SK-MEL-5 (cell line): ENCODE measurements around the gene PEX5L. TPM values are rescaled to one million over a fixed set of nuclear protein-coding genes. Genes with fewer than 3 reads are reported as not detected.
"Not testable (repeated sequence)": the region's sequence is repeated elsewhere in the genome, so short reads cannot be mapped to it uniquely, and the experiment has no call there.

Experiments
- DNase-seq: peaks from one replicate; pipeline ENCODE4 v3.0.0-alpha.2; 2016; ENCODE audit warnings: low read depth, low spot score
- in situ Hi-C: cut with HindIII; loops from 2 replicates; pipeline ENCODE4 v1.10.0; 2016; ENCODE audit warnings: low sequenced_read_pairs, high pct_unique_total_duplicates, low pct_unique_long_range_greater_than_20kb
- total RNA-seq: library from RNA; depleted of rRNA; stranded (reverse); fragments of >200 nt; shearing (Covaris generic); gene quantifications from 2 replicates; pipeline ENCODE4 v1.2.3, GENCODE V29; 2014

Gene PEX5L
- total RNA-seq, 1 experiment from 2014 or later: 0.21 TPM

DNA sequence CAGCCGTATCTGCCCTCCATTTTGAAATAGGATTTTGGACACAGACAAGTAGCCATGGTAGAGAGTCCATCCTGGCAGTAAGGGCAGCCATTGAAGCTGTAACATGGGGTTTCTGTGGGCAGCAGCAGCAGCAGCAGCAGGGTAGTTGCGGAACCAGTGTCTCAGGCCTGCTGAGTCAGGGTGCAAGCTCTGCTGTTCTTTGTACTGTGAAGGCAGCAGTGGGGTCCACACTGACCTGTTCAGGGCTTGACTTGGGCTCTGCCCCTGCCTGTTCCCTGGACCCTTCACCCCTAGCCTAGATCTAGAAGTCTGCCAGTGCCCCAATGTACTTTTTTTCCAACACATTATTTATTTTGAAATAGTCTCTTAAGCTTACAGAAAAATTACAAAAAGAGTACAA, 9.7 kb downstream of the PEX5L start:
- in situ Hi-C loops: no loop called here
- DNase-seq: no peak

DNA sequence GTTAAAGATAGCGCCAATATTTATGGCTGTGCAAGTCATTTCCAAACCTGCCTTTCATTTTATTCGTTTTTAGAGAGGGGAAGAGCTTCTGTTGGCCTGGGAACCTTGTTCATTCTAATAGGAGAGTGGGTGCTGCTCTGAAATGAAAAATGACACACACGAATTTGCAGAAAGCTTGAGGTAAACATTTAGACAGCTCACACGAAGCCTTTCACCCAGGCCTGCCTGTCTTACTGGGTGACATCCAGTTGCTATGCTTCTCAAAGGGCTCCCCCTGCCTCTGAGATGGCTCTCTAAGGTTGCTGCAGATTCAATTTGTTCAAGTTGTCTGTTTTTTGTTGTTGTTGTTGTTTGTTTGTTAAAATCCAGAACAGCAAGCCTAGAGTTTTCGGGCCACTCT, 18.2 kb downstream of the PEX5L start:
- peak; percentile 32 for DNase-seq
- in situ Hi-C loops: no loop called here

DNA sequence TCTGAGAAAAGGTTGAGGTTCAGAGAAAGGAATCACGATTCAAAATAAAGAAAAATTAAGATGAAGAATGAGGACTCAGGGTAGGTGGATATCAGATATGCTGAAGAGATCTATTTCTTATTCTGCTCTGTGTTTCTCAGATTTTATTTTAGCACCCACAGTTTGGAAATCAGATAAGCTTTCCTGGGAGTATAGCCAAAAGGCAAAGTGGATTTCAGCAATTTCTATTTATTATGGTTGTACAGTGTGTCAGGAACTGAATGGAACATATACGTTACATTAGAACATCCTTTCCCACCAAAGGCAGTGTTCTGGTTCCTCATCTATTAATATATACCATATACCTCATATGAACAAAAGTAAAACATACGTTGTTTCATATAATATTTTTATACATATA, 18.9 kb downstream of the PEX5L start:
- no peak for DNase-seq
- in situ Hi-C loops: no loop called here

DNA sequence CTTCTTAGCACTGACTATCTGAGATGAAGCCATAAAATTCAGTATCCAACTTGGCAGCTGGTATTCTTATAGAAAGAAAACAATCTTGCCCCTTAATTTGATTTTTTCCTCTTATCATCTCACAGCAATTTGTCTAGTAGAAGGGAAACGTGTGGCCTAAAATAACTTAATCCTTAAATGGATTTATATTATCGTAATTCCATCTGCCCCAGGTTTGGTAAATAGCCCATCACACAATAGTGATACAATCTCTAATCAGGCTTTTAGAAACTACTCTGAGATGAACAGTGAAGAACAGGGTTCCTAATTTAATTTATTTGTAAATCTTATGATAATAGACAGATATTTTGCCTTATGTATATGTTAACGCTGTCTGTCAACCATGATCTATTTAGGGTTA, 24.8 kb downstream of the PEX5L start:
- in situ Hi-C loops: no loop called here
- DNase-seq: no peak

DNA sequence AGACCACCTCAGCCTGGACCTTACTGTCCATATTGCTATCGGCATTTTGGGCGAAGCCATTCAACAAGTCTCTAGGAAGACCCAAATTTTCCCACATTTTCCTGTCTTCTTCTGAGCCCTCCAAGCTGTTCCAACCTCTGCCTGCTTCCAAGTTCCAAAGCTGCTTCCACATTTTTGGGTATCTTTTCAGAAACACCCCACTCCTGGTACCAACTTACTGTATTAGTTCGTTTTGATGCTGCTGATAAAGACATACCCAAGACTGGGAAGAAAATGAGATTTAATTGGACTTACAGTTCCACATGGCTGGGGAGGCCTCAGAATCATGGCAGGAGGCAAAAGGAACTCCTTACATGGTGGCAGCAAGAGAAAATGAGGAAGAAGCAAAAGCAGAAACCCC, 28.4 kb downstream of the PEX5L start:
- DNase-seq, in situ Hi-C loops: not testable (repeated sequence)

DNA sequence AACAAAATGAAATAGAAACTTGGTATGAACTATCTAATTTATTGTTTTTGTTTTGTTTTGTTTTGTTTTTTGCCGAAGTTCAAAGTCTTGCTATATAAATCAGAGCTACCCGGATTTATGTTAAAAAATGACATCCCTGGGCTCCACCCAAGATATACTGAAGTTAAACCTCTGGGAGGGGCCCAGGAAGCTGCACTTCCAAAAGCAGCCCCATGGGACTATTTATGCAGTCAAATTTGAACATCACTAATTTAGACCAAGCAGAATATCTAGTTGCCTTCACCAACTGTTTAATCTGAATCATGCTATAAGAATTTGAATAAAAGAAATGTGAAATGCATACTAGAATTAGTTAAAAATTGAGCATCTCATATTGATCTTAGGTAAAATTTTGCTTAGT, 32.2 kb downstream of the PEX5L start:
- no peak for DNase-seq
- in situ Hi-C loops: no loop called here

- in situ Hi-C loops: no loop called here
- peak; percentile 51 for DNase-seq
Measured at GRCh38 chr3:180002006-180002405, 34.7 kb downstream of the PEX5L start.

DNA sequence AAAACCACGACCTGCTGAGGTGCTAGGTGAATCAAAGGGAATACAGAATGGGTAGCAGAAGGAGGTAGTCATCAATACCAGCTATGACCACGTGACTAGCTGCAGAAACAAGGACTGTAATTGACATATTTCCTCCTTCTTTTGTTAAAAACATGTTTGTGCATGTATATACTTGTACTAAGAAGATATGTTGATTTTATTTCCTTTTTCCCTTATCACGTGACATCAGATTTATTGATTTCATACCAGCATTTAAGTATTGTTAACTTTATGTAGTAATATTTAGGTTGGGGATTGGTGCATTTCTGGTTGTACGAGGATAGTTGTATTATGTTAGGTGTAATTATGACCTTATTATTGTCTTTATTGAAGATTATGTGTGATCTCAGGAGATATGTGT, 36.2 kb downstream of the PEX5L start:
- no peak for DNase-seq
- in situ Hi-C loops: no loop called here

DNA sequence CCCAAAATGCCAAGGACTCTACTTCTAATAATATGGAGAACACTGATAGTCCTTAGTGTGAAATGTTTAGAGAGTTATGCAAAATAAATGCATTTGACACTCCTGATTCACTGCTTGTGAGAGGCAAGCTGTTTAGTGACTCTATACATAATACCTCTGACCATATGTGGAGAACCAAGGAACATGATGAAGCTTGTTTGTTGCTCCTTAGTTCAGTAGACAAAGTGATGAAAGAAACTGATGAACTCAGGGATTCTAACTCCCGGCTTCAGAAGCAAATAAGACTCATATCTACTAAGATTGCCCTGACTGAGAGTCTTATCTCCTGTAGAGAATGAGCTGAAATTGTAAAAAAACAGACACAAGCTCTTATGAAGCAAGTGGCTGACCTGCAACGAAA, 41.3 kb downstream of the PEX5L start:
- in situ Hi-C loops: no loop called here
- DNase-seq: no peak

DNA sequence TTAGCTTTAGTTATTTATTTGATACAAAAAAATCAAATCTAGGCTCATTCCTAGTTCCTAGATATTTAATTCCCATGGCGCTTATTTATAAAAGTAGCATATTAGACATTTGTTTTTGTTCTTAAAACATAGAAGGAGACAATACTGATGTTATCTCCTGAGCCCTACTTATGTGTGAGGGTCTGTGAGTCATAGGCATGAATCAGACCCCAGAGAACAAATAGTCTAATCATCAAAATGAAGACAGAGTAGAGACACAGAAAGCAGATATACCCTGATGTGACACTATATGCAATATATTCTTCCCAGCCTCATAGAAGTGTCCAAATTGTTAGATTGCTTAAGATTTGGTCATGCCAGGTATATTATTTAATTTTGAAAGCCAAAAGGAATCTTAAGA, 44.9 kb downstream of the PEX5L start:
- in situ Hi-C loops: no loop called here
- DNase-seq: no peak

GRCh38 chr3:179991104-179991503, 45.6 kb downstream of the PEX5L start:
- no peak for DNase-seq
- in situ Hi-C loops: no loop called here

DNA sequence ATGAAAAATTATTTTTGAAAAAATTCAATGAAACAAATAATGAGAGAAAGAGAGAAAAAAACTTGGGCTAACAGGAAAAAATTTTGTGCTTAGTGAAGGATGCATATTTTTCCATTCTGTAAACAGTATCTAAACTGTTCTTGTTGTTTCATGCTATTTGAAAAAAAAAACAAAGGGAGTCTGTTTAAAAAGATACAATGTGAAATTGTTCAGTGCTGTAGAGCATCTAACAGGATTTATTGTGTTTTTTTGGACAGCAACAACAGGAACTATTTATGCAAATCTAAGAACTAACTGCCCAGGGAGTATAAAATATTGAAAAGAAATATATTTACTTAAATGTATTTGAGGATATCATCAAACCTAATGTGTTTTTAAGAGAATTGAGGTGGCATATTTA, 55.1 kb downstream of the PEX5L start:
- in situ Hi-C loops: no loop called here
- DNase-seq: peak; percentile 76

DNA sequence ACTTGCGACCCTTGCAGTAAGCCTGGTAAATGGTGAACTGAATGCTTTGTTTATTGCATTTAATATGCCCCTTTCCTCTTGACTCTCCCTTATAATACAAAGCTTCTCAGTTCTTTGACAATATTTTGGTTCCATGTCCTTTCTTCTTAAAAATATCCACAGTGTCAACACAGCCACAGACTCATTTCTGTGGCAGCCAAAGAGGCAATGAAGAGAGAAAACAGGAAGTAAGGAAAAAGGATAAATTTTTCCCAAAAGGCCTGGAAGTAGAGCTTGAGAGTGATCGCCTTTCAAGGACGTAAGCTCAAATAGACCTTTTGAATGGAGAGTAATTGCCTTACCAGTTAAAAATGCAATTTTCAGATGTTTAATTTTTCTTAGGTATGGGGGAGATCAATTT, 59.4 kb downstream of the PEX5L start:
- DNase-seq: no peak
- in situ Hi-C loops: no loop called here

GRCh38 chr3:179973931-179974361, 62.8 kb downstream of the PEX5L start:
- DNase-seq: no peak
- in situ Hi-C loops: no loop called here

GRCh38 chr3:179972881-179973423, 63.8 kb downstream of the PEX5L start:
- in situ Hi-C loops: no loop called here
- no peak for DNase-seq

DNA sequence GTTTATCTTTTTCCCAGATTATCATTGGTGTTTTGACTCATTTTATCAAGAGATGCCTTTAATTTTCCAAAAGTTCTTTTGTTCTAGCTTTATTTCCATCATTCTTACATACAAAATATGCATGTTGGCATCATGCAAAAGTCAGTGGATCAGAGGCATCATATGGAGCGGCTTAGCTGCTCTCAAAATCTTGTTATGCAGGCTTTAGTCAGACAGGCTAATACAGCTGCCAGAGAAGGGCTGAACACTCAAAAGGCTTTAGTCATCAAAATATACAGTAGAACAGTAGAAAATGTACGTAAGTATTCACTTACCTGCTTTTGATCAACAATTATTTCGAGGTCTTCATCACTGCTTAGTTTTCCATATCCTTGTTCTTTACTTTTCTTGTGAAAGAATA, 65.5 kb downstream of the PEX5L start:
- in situ Hi-C loops: no loop called here

GRCh38 chr3:179970746-179971145, 66.0 kb downstream of the PEX5L start:
- DNase-seq: no peak
- in situ Hi-C loops: no loop called here

More for the DNA sequence above, 65.5 kb downstream of the PEX5L start:
- DNase-seq: no peak

DNA sequence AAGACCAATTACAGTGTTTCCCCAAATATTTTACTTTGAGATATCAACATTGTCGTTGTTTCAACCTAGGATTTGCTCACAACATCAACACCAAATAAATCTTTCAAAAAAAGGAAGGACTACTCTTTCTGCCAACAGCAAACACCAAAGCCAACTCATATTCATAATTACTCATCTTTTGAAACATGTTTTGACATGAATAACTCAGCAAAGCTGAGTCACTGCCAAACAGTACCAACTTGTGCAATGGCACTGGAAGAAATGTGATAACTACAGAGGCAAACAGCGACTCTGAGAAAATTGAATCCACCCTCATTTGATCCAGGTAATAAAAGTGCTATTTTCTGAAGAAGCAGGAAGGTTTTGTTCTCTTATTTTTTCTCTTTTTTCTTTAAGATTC, 67.2 kb downstream of the PEX5L start:
- no peak for DNase-seq
- in situ Hi-C loops: no loop called here

DNA sequence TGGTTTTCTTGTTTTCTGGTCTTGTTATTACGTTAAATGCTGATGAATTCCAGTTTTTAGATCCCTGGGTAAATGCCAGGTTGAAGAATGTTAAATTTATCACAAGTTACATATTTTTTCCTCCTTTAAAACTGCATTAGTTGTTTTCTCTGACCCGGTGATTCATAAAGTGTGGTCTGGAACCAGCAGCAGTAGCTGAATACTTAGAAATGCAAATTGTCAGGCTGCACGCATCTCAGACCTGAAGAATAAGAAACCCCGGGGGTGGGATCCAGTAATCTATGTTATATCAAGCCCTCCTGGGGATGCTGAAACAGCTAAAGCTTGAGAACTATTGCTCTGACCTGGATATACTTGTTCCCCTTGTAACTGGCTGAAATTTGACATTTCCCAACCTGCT, 69.1 kb downstream of the PEX5L start:
- in situ Hi-C loops: no loop called here
- DNase-seq: no peak

DNA sequence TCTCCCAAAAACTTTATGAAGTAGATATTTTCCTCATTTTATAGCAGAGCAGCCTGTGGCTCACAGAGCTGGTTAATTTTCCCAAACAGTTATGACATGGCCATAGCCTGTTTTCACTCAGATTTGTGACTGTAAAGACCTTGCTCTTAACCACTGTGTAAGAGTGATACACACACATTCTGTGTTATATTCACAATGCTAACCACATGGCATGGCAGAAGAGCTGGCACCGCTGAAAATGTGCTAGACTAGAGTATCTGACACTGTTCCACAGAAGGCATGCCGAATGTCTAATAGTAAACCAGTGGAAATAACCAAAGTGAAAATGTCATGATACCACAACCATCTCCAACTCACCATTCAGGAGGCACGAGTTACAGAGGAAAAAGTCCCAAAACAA, 71.8 kb downstream of the PEX5L start:
- no peak for DNase-seq

More for the DNA sequence above, 71.8 kb downstream of the PEX5L start:
- in situ Hi-C loops: no loop called here
